HG03442 (cell line): ENCODE results near the gene CRB1.

ENCODE experiments used
- ATAC-seq: cut with Tn5 transposase; IDR thresholded peaks from one replicate; pipeline ENCODE4 v1.9.1; 2021; ENCODE audit warnings: mild to moderate bottlenecking, moderate library complexity; ENCODE audit not compliant: unreplicated experiment

Gene CRB1

GRCh38 chr1:197268012-197268411 is at the start of gene CRB1:
CRB1 (plus strand) TSS chr1:197268252; CDS start chr1:197268413, 161 bp downstream.
- no peak for ATAC-seq

GRCh38 chr1:197218857-197219256 is 49.2 kb upstream of the CRB1 start:
- no peak for ATAC-seq

GRCh38 chr1:197222025-197222685 is 45.9 kb upstream of the CRB1 start:
- no peak for ATAC-seq

- ATAC-seq, result no peak
Observed at GRCh38 chr1:197222780-197223179, 45.3 kb upstream of the CRB1 start.

- no peak for ATAC-seq
Observed at GRCh38 chr1:197224160-197224559, 43.9 kb upstream of the CRB1 start.

- no peak for ATAC-seq
Observed at GRCh38 chr1:197225611-197226010, 42.4 kb upstream of the CRB1 start.

- ATAC-seq, result no peak
Observed at GRCh38 chr1:197234581-197234980, 33.5 kb upstream of the CRB1 start.

- no peak for ATAC-seq
Observed at GRCh38 chr1:197235355-197235754, 32.7 kb upstream of the CRB1 start.

GRCh38 chr1:197247465-197247864 is 20.6 kb upstream of the CRB1 start:
- ATAC-seq, result no peak

- no peak for ATAC-seq
Observed at GRCh38 chr1:197249324-197249723, 18.7 kb upstream of the CRB1 start.

- ATAC-seq, result no peak
Observed at GRCh38 chr1:197250616-197251015, 17.4 kb upstream of the CRB1 start.

GRCh38 chr1:197252973-197253372 is 15.1 kb upstream of the CRB1 start:
- no peak for ATAC-seq

GRCh38 chr1:197254866-197255265 is 13.2 kb upstream of the CRB1 start:
- ATAC-seq, result no peak

- no peak for ATAC-seq
Observed at GRCh38 chr1:197264936-197265567, 3.0 kb upstream of the CRB1 start.

GRCh38 chr1:197269053-197269452 is 1.0 kb downstream of the CRB1 start:
- ATAC-seq, result no peak

- ATAC-seq, result no peak
Observed at GRCh38 chr1:197272791-197273190, 4.7 kb downstream of the CRB1 start.

GRCh38 chr1:197277166-197277565 is 9.1 kb downstream of the CRB1 start:
- ATAC-seq, result no peak

- ATAC-seq, result no peak
Observed at GRCh38 chr1:197284325-197284724, 16.3 kb downstream of the CRB1 start.

GRCh38 chr1:197284966-197285365 is 16.9 kb downstream of the CRB1 start:
- no peak for ATAC-seq

- ATAC-seq, result no peak
Observed at GRCh38 chr1:197285526-197286205, 17.6 kb downstream of the CRB1 start.

GRCh38 chr1:197286634-197287033 is 18.6 kb downstream of the CRB1 start:
- ATAC-seq, result no peak

GRCh38 chr1:197287863-197288262 is 19.8 kb downstream of the CRB1 start:
- ATAC-seq, result no peak
